GM12865 (cell line): Measurements from ENCODE around the gene PALLD.

Experiments
- DNase-seq: peaks from one replicate; pipeline ENCODE4 v3.0.0; 2010; ENCODE audit warnings: low read depth
- H3K4me3 ChIP-seq: 2 replicates; pipeline ENCODE4 v1.5.1; 2011; ENCODE audit warnings: mild to moderate bottlenecking, low read depth, low read length, control low read depth
- CTCF ChIP-seq: IDR thresholded peaks from 2 replicates; pipeline ENCODE4 v1.5.1; 2011; ENCODE audit warnings: low read length, control low read depth, low read depth, inconsistent platforms; ENCODE audit not compliant: insufficient read depth; ENCODE audit errors: missing control alignments

The PALLD gene

GRCh38 chr4:168907119-168907698 lies 410.4 kb downstream of the PALLD start:
- TF ChIP-seq CTCF: no peak
- DNase-seq: no peak
- no peak overlapping the region for H3K4me3 ChIP-seq

GRCh38 chr4:168908093-168908492 lies 411.2 kb downstream of the PALLD start:
- no peak overlapping the region for H3K4me3 ChIP-seq
- TF ChIP-seq CTCF: no peak
- DNase-seq: no peak

GRCh38 chr4:168908851-168909273 lies 412.0 kb downstream of the PALLD start:
- DNase-seq: no peak
- TF ChIP-seq CTCF: no peak
- H3K4me3 ChIP-seq: no peak overlapping the region

GRCh38 chr4:168914095-168914494 lies 417.2 kb downstream of the PALLD start:
- H3K4me3 ChIP-seq: no peak overlapping the region
- no peak for TF ChIP-seq CTCF
- no peak for DNase-seq

- H3K4me3 ChIP-seq: no peak overlapping the region
- peak; percentile 28 for TF ChIP-seq CTCF
- DNase-seq: peak; percentile 54
Observed at GRCh38 chr4:168917138-168917779, 420.4 kb downstream of the PALLD start.

- no peak overlapping the region for H3K4me3 ChIP-seq
- TF ChIP-seq CTCF: no peak
- DNase-seq: no peak
Observed at GRCh38 chr4:168919706-168920324, 423.0 kb downstream of the PALLD start.

- no peak overlapping the region for H3K4me3 ChIP-seq
- DNase-seq: no peak
- no peak for TF ChIP-seq CTCF
Observed at GRCh38 chr4:168920441-168921065, 423.7 kb downstream of the PALLD start.
